Hepatocyte (in vitro differentiated cells): ENCODE measurements around the gene ACTL9. TPM values are rescaled to one million over a fixed set of nuclear protein-coding genes. Genes with fewer than 3 reads are reported as not detected.
"Not testable (repeated sequence)": the region's sequence is repeated elsewhere in the genome, so short reads cannot be mapped to it uniquely, and the experiment has no call there.

ENCODE experiments used
- DNase-seq: peaks from one replicate; pipeline ENCODE4 v3.0.0-alpha.2; 2016; ENCODE audit warnings: low spot score
- H2AFZ ChIP-seq: fragments of 200-600 bp; sonication (generic); 2 replicates; pipeline ENCODE4 v1.6.0; 2016; ENCODE audit warnings: antibody characterized with exemption, mild to moderate bottlenecking
- H3K27ac ChIP-seq: fragments of 200-600 bp; sonication (generic); 2 replicates; pipeline ENCODE4 v1.5.1; 2016; ENCODE audit warnings: mild to moderate bottlenecking
- H3K27me3 ChIP-seq: fragments of 200-600 bp; sonication (generic); 2 replicates; pipeline ENCODE4 v1.6.1; 2016
- H3K36me3 ChIP-seq: fragments of 200-600 bp; sonication (generic); replicated peaks from 2 replicates; pipeline ENCODE4 v1.5.1; 2016; ENCODE audit warnings: low read depth; ENCODE audit not compliant: insufficient read depth
- H3K4me1 ChIP-seq: fragments of 200-600 bp; sonication (generic); 2 replicates; pipeline ENCODE4 v1.5.1; 2016; ENCODE audit warnings: mild to moderate bottlenecking, moderate library complexity; ENCODE audit not compliant: insufficient read depth
- H3K4me2 ChIP-seq: fragments of 200-600 bp; sonication (generic); 2 replicates; pipeline ENCODE4 v1.6.0; 2016
- H3K4me3 ChIP-seq: fragments of 200-600 bp; sonication (generic); 2 replicates; pipeline ENCODE4 v1.5.1; 2016; ENCODE audit warnings: mild to moderate bottlenecking
- H3K79me2 ChIP-seq: fragments of 200-600 bp; sonication (generic); 2 replicates; pipeline ENCODE4 v1.6.0; 2017; ENCODE audit warnings: mild to moderate bottlenecking
- H3K9me2 ChIP-seq: fragments of 200-600 bp; sonication (generic); replicated peaks from 2 replicates; pipeline ENCODE4 v1.6.0; 2017; ENCODE audit warnings: mild to moderate bottlenecking; ENCODE audit not compliant: insufficient read depth
- H3K9me3 ChIP-seq: fragments of 200-600 bp; sonication (generic); 2 replicates; pipeline ENCODE4 v1.5.1; 2016; ENCODE audit warnings: low read depth, mild to moderate bottlenecking
- H4K20me1 ChIP-seq: fragments of 200-600 bp; sonication (generic); 2 replicates; pipeline ENCODE4 v1.6.0; 2016; ENCODE audit warnings: mild to moderate bottlenecking; ENCODE audit not compliant: insufficient read depth, poor library complexity, severe bottlenecking
- CTCF ChIP-seq: fragments of 200-600 bp; sonication (generic); IDR thresholded peaks from 2 replicates; pipeline ENCODE4 v1.5.1; 2016; ENCODE audit warnings: antibody characterized with exemption, mild to moderate bottlenecking; ENCODE audit not compliant: poor library complexity
- EZH2 ChIP-seq: fragments of 200-600 bp; sonication (generic); IDR thresholded peaks from 2 replicates; pipeline ENCODE4 v1.6.1; 2016; ENCODE audit warnings: antibody characterized with exemption, mild to moderate bottlenecking, borderline replicate concordance
- EZH2phosphoT487 ChIP-seq: fragments of 200-600 bp; sonication (generic); IDR thresholded peaks from one replicate; pipeline ENCODE4 v1.6.1; 2018; ENCODE audit warnings: antibody characterized with exemption, mild to moderate bottlenecking, low read depth, moderate library complexity; ENCODE audit not compliant: unreplicated experiment, severe bottlenecking
- WGBS: methylation state at CpG from one replicate; pipeline ENCODE4 v1.1.6; 2016; ENCODE audit warnings: low lambda C conversion rate; ENCODE audit errors: missing lambda C conversion rate; 5-methylcytosine and 5-hydroxymethylcytosine counted together
- polyA plus RNA-seq: library from polyadenylated mRNA; unstranded; fragments of >200 nt; fragmentation: Nextera tagmentation; extraction: Ambion mirVana; gene quantifications from 2 replicates; pipeline ENCODE4 v1.2.1, GENCODE V29; 2016
- total RNA-seq: library from RNA; depleted of rRNA; stranded (reverse); fragments of >200 nt; gene quantifications from 2 replicates; pipeline ENCODE4 v1.2.3, GENCODE V29; 2014

ACTL9 gene
- total and polyA plus RNA-seq, 2 experiments from 2014 or later, result not detected

DNA sequence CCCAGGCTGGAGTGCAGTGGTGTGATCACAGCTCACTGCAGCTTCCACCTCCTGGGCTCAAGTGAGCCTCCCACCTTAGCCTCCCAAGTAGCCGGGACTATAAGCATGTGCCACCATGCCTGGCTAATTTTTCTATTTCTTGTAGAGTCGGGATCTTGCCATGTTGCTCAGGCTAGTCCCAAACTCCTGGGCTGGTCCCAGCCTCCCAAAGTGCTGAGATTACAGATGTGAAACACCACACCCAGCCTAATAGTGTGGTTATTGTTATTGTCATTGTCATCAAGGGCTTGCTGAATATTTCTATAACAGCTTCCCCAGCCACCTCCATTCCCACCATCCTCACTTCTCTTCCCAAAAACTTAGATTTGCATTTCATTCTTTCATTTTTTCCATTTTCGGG is 25.7 kb upstream of the ACTL9 start:
- H3K79me2 ChIP-seq, result no peaks in the 10 kb centered on the region
- no peaks in the 10 kb centered on the region for H4K20me1 ChIP-seq
- H3K4me1 ChIP-seq, result no peaks in the 10 kb centered on the region
- no peak for TF ChIP-seq CTCF
- no peak for TF ChIP-seq EZH2
- TF ChIP-seq EZH2phosphoT487, result no peak
- no peak overlapping the region for H3K4me2 ChIP-seq
- no peak overlapping the region for H3K4me3 ChIP-seq
- DNase-seq, result no peak
- no peak overlapping the region for H3K27ac ChIP-seq
- 57% methylated on average over 3 of the region's 3 CpGs for WGBS
- H2AFZ ChIP-seq, result no peak overlapping the region
- H3K36me3 ChIP-seq, result no peaks in the 10 kb centered on the region
- H3K9me3 ChIP-seq, result no peaks in the 10 kb centered on the region
- H3K27me3 ChIP-seq, result no peaks in the 10 kb centered on the region
- H3K9me2 ChIP-seq, result no peaks in the 10 kb centered on the region

GRCh38 chr19:8722032-8722431 is 23.4 kb upstream of the ACTL9 start:
- Histone ChIP-seq H3K4me1 (no peaks in the 10 kb centered on the region), H3K4me2 (no peak overlapping the region), H3K36me3 (no peaks in the 10 kb centered on the region), H3K4me3 (no peak overlapping the region), H3K27me3 (no peaks in the 10 kb centered on the region), H3K27ac (no peak overlapping the region), H3K9me3 (no peaks in the 10 kb centered on the region), H3K79me2 (no peaks in the 10 kb centered on the region), H4K20me1 (no peaks in the 10 kb centered on the region), H2AFZ (no peak overlapping the region), H3K9me2 (no peaks in the 10 kb centered on the region)
- TF ChIP-seq CTCF, result no peak
- 35% methylated on average over 2 of the region's 2 CpGs for WGBS
- DNase-seq, result no peak

GRCh38 chr19:8721334-8721733 is 22.7 kb upstream of the ACTL9 start, which contains the start of gene OR2Z1:
Gene OR2Z1 (plus strand): TSS chr19:8721634. CDS start chr19:8731029, 9,395 bp downstream.
- Histone ChIP-seq H3K9me2 (no peaks in the 10 kb centered on the region), H3K4me2 (no peak within 1 kb of the TSS), H3K27ac (no peak within 1 kb of the TSS), H4K20me1 (no peaks in the 10 kb centered on the region), H3K4me1 (no peaks in the 10 kb centered on the region), H3K79me2 (no peaks in the 10 kb centered on the region), H3K9me3 (no peaks in the 10 kb centered on the region), H2AFZ (no peak within 1 kb of the TSS), H3K36me3 (no peaks in the 10 kb centered on the region), H3K4me3 (no peak within 1 kb of the TSS), H3K27me3 (no peaks in the 10 kb centered on the region)
- 53% methylated on average over 1 of the region's 1 CpG for WGBS
- TF ChIP-seq CTCF (no peak), EZH2phosphoT487 (no peak), EZH2 (no peak)
- DNase-seq, result no peak

DNA sequence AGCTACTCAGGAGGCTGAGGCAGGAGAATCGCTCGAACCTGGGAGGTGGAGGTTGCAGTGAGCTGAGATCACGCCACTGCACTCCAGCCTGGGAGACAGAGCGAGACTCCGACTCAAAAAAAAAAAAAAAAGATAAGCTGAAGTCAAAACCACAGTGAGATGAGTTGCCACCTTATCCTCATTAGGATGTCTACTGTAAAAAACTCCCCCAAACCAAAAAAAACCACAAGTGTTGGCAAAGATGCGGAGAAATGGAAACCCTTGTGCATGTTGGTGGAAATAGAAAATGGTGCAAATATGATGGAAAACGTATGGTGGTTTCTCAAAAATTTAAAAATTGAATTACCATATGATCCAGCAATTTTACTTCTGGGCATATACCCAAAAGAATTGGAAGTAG is 11.7 kb upstream of the ACTL9 start:
- H2AFZ ChIP-seq, H3K9me3 ChIP-seq, H3K4me2 ChIP-seq, H3K4me3 ChIP-seq, H3K4me1 ChIP-seq, H3K9me2 ChIP-seq, H4K20me1 ChIP-seq, H3K36me3 ChIP-seq, H3K27me3 ChIP-seq, H3K27ac ChIP-seq, DNase-seq, H3K79me2 ChIP-seq: not testable (repeated sequence)
- 84% methylated on average over 7 of the region's 7 CpGs for WGBS
